ENCODE measurements around the gene CLMP. TPM values are rescaled to one million over a fixed set of nuclear protein-coding genes. Genes with fewer than 3 reads are reported as not detected.

The CLMP gene
- total and polyA plus RNA-seq, 2 experiments from 2014 or later, result 7.1 to 18.4 TPM

DNA sequence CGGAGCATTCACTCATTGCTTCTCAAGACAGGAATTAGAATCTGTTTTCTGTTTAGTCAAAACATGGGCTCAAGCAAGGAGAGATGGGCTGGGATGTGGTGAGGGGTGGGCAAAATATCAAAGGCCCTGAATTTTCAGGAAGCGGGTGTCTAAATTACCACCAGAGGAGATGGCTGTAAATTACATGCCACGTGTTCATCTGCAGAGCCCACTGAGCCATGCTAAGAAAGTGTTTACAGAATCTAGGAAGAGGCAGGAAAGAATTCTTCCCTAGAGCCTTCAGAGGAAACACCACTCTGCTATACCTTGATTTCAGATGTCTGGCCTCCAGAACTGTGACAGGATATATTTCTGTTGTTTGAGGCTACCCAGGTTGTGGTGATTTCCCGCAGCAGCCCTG is 46.1 kb downstream of the CLMP start (continued):
- TF ChIP-seq, protein P1, sequence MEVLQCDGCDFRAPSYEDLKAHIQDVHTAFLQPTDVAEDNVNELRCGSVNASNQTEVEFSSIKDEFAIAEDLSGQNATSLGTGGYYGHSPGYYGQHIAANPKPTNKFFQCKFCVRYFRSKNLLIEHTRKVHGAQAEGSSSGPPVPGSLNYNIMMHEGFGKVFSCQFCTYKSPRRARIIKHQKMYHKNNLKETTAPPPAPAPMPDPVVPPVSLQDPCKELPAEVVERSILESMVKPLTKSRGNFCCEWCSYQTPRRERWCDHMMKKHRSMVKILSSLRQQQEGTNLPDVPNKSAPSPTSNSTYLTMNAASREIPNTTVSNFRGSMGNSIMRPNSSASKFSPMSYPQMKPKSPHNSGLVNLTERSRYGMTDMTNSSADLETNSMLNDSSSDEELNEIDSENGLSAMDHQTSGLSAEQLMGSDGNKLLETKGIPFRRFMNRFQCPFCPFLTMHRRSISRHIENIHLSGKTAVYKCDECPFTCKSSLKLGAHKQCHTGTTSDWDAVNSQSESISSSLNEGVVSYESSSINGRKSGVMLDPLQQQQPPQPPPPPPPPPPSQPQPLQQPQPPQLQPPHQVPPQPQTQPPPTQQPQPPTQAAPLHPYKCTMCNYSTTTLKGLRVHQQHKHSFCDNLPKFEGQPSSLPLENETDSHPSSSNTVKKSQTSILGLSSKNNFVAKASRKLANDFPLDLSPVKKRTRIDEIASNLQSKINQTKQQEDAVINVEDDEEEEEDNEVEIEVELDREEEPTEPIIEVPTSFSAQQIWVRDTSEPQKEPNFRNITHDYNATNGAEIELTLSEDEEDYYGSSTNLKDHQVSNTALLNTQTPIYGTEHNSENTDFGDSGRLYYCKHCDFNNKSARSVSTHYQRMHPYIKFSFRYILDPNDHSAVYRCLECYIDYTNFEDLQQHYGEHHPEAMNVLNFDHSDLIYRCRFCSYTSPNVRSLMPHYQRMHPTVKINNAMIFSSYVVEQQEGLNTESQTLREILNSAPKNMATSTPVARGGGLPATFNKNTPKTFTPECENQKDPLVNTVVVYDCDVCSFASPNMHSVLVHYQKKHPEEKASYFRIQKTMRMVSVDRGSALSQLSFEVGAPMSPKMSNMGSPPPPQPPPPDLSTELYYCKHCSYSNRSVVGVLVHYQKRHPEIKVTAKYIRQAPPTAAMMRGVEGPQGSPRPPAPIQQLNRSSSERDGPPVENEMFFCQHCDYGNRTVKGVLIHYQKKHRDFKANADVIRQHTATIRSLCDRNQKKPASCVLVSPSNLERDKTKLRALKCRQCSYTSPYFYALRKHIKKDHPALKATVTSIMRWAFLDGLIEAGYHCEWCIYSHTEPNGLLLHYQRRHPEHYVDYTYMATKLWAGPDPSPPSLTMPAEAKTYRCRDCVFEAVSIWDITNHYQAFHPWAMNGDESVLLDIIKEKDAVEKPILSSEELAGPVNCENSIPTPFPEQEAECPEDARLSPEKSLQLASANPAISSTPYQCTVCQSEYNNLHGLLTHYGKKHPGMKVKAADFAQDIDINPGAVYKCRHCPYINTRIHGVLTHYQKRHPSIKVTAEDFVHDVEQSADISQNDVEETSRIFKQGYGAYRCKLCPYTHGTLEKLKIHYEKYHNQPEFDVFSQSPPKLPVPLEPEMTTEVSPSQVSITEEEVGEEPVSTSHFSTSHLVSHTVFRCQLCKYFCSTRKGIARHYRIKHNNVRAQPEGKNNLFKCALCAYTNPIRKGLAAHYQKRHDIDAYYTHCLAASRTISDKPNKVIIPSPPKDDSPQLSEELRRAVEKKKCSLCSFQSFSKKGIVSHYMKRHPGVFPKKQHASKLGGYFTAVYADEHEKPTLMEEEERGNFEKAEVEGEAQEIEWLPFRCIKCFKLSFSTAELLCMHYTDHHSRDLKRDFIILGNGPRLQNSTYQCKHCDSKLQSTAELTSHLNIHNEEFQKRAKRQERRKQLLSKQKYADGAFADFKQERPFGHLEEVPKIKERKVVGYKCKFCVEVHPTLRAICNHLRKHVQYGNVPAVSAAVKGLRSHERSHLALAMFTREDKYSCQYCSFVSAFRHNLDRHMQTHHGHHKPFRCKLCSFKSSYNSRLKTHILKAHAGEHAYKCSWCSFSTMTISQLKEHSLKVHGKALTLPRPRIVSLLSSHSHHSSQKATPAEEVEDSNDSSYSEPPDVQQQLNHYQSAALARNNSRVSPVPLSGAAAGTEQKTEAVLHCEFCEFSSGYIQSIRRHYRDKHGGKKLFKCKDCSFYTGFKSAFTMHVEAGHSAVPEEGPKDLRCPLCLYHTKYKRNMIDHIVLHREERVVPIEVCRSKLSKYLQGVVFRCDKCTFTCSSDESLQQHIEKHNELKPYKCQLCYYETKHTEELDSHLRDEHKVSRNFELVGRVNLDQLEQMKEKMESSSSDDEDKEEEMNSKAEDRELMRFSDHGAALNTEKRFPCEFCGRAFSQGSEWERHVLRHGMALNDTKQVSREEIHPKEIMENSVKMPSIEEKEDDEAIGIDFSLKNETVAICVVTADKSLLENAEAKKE (CRISPR knock-in tag; IDR thresholded peaks at IDR 0.05), result no peak
- no peak for TF ChIP-seq JUNB (IDR thresholded peaks at IDR 0.05; ENCODE audit: unreplicated experiment)
- no peak for TF ChIP-seq NANOG (IDR thresholded peaks at IDR 0.05; ENCODE audit: borderline replicate concordance)
- TF ChIP-seq CREB1 (CRISPR knock-in tag; IDR thresholded peaks at IDR 0.05; ENCODE audit: low read depth), result no peak
- no peak for TF ChIP-seq ZNF331 (CRISPR knock-in tag; IDR thresholded peaks at IDR 0.05; ENCODE audit: low read depth)
- TF ChIP-seq, protein P2, sequence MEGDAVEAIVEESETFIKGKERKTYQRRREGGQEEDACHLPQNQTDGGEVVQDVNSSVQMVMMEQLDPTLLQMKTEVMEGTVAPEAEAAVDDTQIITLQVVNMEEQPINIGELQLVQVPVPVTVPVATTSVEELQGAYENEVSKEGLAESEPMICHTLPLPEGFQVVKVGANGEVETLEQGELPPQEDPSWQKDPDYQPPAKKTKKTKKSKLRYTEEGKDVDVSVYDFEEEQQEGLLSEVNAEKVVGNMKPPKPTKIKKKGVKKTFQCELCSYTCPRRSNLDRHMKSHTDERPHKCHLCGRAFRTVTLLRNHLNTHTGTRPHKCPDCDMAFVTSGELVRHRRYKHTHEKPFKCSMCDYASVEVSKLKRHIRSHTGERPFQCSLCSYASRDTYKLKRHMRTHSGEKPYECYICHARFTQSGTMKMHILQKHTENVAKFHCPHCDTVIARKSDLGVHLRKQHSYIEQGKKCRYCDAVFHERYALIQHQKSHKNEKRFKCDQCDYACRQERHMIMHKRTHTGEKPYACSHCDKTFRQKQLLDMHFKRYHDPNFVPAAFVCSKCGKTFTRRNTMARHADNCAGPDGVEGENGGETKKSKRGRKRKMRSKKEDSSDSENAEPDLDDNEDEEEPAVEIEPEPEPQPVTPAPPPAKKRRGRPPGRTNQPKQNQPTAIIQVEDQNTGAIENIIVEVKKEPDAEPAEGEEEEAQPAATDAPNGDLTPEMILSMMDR (conservative IDR thresholded peaks at IDR 0.05; ENCODE audit: low read depth in 2 of 2), result no peak
- no peak for TF ChIP-seq ZNF114 (CRISPR knock-in tag; IDR thresholded peaks at IDR 0.05)
- TF ChIP-seq, protein P3, sequence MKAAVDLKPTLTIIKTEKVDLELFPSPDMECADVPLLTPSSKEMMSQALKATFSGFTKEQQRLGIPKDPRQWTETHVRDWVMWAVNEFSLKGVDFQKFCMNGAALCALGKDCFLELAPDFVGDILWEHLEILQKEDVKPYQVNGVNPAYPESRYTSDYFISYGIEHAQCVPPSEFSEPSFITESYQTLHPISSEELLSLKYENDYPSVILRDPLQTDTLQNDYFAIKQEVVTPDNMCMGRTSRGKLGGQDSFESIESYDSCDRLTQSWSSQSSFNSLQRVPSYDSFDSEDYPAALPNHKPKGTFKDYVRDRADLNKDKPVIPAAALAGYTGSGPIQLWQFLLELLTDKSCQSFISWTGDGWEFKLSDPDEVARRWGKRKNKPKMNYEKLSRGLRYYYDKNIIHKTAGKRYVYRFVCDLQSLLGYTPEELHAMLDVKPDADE (IDR thresholded peaks at IDR 0.05), result no peak
- no peak for TF ChIP-seq EZH2phosphoT487 (IDR thresholded peaks at IDR 0.05; ENCODE audit: unreplicated experiment)
